Measurements from ENCODE around the gene CKM. TPM values are rescaled to one million over a fixed set of nuclear protein-coding genes. Genes with fewer than 3 reads are reported as not detected.
A peak's percentile ranks its signal among the peaks of the same experiment; 100 is the strongest.

Gene CKM
- total RNA-seq (2014; rRNA removed; shearing (Covaris generic)): not detected in 2 replicates

- no peak for DNase-seq (ENCODE audit: low read depth)
Observed at GRCh38 chr19:45322744-45323281, at the start of gene CKM. Gene CKM (minus strand): TSS chr19:45322875. CDS start chr19:45319713, 3,162 bp downstream.

GRCh38 chr19:45370410-45371204, 47.9 kb upstream of the CKM start, which contains the start of gene ERCC2:
Gene ERCC2 (minus strand): TSS chr19:45370573. CDS start chr19:45370540, 33 bp downstream.
- peak; percentile 97 for DNase-seq (ENCODE audit: low read depth)

GRCh38 chr19:45368737-45369340, 46.2 kb upstream of the CKM start:
- peak; percentile 50 for DNase-seq (ENCODE audit: low read depth)

GRCh38 chr19:45368127-45368526, 45.5 kb upstream of the CKM start:
- DNase-seq (ENCODE audit: low read depth): no peak

GRCh38 chr19:45364696-45365095, 42.0 kb upstream of the CKM start:
- no peak for DNase-seq (ENCODE audit: low read depth)

GRCh38 chr19:45363861-45364459, 41.3 kb upstream of the CKM start:
- DNase-seq (ENCODE audit: low read depth): no peak

GRCh38 chr19:45362291-45362690, 39.6 kb upstream of the CKM start:
- DNase-seq (ENCODE audit: low read depth): no peak

GRCh38 chr19:45361608-45362007, 38.9 kb upstream of the CKM start:
- no peak for DNase-seq (ENCODE audit: low read depth)

GRCh38 chr19:45358213-45358792, 35.6 kb upstream of the CKM start:
- no peak for DNase-seq (ENCODE audit: low read depth)

GRCh38 chr19:45357445-45357783, 34.7 kb upstream of the CKM start:
- DNase-seq (ENCODE audit: low read depth): no peak

- no peak for DNase-seq (ENCODE audit: low read depth)
Observed at GRCh38 chr19:45356760-45357444, 34.2 kb upstream of the CKM start.

GRCh38 chr19:45355910-45356309, 33.2 kb upstream of the CKM start:
- no peak for DNase-seq (ENCODE audit: low read depth)

GRCh38 chr19:45355402-45355801, 32.7 kb upstream of the CKM start:
- no peak for DNase-seq (ENCODE audit: low read depth)

GRCh38 chr19:45354241-45354842, 31.7 kb upstream of the CKM start:
- DNase-seq (ENCODE audit: low read depth): no peak

- no peak for DNase-seq (ENCODE audit: low read depth)
Observed at GRCh38 chr19:45352914-45353796, 30.5 kb upstream of the CKM start.

- DNase-seq (ENCODE audit: low read depth): no peak
Observed at GRCh38 chr19:45352471-45352870, 29.8 kb upstream of the CKM start.

GRCh38 chr19:45352062-45352461, 29.4 kb upstream of the CKM start:
- no peak for DNase-seq (ENCODE audit: low read depth)

GRCh38 chr19:45351401-45351952, 28.8 kb upstream of the CKM start:
- no peak for DNase-seq (ENCODE audit: low read depth)

GRCh38 chr19:45350477-45351058, 27.9 kb upstream of the CKM start:
- DNase-seq (ENCODE audit: low read depth): no peak
